Brain microvascular endothelial cell (primary cell): ENCODE data around the gene SLC26A9.

Source experiments
- DNase-seq: peaks from one replicate; pipeline ENCODE4 v3.0.0-alpha.2; 2020
- H3K27ac ChIP-seq: fragments of 250-450 bp; sonication (Bioruptor Pico); 2 replicates; pipeline ENCODE4 v1.5.1; 2020; ENCODE audit warnings: mild to moderate bottlenecking, moderate library complexity
- H3K27me3 ChIP-seq: fragments of 250-450 bp; sonication (Bioruptor Pico); replicated peaks from 2 replicates; pipeline ENCODE4 v1.5.1; 2020; ENCODE audit warnings: mild to moderate bottlenecking
- H3K36me3 ChIP-seq: fragments of 250-450 bp; sonication (Bioruptor Pico); replicated peaks from 2 replicates; pipeline ENCODE4 v1.5.1; 2020; ENCODE audit warnings: mild to moderate bottlenecking
- H3K4me3 ChIP-seq: 2 replicates; pipeline ENCODE4 v1.5.1; 2011; ENCODE audit warnings: low read depth, mild to moderate bottlenecking, control low read depth, low read length, moderate library complexity
- in situ Hi-C: cut with HindIII; loops from 2 replicates; pipeline ENCODE4 v1.10.0; 2017; ENCODE audit warnings: low sequenced_read_pairs, low pct_ligation_motif_present
- TF ChIP-seq, protein P1 (sequence below): IDR thresholded peaks from 2 replicates; pipeline ENCODE4 v1.5.1; 2011; ENCODE audit warnings: low read depth, mild to moderate bottlenecking, moderate library complexity, low read length, control low read depth, inconsistent platforms; ENCODE audit errors: missing control alignments

The SLC26A9 gene

DNA sequence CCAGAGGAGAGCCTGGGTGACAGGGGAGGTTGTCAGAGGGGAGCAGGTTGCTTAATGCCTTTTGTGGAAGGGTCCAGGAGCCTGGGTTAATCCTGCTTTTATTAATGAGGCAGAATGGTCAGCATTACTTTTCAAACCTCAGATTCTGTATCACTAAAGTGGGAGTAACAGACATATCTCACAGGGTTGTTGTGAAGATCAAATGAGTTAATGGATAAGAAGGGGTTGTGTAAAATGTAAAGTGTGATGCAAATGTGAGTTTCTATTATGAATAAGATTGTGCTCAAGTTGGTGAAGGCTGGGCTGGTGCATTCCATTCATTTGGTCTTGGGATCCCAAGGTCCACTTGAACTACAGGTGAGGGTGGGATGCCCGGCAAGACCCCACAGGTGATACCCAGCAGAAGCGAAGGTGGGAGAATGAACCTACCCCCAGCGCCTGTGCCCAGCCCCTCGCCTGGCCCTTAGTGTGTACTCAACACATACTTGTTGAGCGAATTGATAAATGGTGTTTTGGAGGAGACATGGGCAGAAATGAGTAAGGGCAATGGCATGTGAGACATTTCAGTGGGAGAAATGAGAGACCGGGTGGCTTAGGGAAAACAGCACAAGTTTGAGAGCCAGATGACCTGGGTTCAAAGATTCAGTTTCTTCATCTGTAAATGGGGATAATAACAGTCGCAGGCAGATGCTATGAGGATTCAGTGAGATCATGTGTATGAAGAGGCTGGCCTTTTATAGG is 6.2 kb downstream of the SLC26A9 start:
- no peak overlapping the region for H3K27ac ChIP-seq
- H3K27me3 ChIP-seq = no peaks in the 10 kb centered on the region
- no peak overlapping the region for H3K4me3 ChIP-seq
- in situ Hi-C loops = no loop called here
- DNase-seq = peak; percentile 61
- TF ChIP-seq, protein P1, sequence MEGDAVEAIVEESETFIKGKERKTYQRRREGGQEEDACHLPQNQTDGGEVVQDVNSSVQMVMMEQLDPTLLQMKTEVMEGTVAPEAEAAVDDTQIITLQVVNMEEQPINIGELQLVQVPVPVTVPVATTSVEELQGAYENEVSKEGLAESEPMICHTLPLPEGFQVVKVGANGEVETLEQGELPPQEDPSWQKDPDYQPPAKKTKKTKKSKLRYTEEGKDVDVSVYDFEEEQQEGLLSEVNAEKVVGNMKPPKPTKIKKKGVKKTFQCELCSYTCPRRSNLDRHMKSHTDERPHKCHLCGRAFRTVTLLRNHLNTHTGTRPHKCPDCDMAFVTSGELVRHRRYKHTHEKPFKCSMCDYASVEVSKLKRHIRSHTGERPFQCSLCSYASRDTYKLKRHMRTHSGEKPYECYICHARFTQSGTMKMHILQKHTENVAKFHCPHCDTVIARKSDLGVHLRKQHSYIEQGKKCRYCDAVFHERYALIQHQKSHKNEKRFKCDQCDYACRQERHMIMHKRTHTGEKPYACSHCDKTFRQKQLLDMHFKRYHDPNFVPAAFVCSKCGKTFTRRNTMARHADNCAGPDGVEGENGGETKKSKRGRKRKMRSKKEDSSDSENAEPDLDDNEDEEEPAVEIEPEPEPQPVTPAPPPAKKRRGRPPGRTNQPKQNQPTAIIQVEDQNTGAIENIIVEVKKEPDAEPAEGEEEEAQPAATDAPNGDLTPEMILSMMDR = no peak
- H3K36me3 ChIP-seq = no peaks in the 10 kb centered on the region

DNA sequence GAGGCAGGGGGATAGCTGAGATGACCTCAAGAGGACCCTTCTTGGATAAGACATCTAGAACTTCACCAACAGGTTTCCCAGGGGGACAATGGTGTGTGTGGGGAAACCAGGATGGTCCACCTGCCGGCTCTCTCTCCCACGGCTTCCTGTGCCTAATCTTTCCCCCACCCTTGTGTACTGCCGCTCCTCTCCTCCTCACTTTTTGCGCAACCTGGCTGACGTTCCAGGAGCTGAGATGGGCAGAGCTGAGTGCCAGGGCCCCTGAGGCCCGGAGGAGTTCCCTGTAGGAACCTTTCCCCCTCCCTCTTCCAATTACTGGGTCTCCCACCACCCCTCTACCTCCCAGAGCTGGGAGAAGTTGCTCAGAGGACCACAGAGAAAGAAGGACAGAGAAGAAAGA is 6.9 kb downstream of the SLC26A9 start:
- no peak overlapping the region for H3K27ac ChIP-seq
- TF ChIP-seq, protein P1 = no peak
- in situ Hi-C loops = no loop called here
- H3K27me3 ChIP-seq = no peaks in the 10 kb centered on the region
- no peaks in the 10 kb centered on the region for H3K36me3 ChIP-seq
- no peak overlapping the region for H3K4me3 ChIP-seq
- DNase-seq = no peak

DNA sequence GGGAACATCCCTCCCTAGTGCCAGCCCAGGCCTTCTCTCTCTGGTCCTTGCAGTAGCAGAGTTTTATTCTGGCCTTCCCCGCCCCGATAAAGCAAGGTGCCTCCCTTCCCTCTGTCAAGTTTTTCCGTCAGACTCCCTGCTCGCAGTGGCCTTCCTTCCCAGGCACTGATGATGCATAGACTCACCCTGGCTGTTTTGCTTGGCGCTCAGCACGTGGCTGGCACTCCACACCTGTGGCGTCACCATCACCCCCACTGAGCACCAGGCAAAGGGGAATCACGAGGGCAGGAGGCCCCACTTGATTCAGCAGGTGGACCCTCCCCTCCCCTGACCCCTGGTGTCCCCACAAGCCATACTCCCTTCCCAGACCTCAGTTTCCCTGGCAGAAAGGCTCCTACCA is 7.4 kb downstream of the SLC26A9 start:
- H3K4me3 ChIP-seq = no peak overlapping the region
- DNase-seq = no peak
- no peaks in the 10 kb centered on the region for H3K36me3 ChIP-seq
- H3K27ac ChIP-seq = no peak overlapping the region
- TF ChIP-seq, protein P1 = no peak
- no peaks in the 10 kb centered on the region for H3K27me3 ChIP-seq
- in situ Hi-C loops = no loop called here

DNA sequence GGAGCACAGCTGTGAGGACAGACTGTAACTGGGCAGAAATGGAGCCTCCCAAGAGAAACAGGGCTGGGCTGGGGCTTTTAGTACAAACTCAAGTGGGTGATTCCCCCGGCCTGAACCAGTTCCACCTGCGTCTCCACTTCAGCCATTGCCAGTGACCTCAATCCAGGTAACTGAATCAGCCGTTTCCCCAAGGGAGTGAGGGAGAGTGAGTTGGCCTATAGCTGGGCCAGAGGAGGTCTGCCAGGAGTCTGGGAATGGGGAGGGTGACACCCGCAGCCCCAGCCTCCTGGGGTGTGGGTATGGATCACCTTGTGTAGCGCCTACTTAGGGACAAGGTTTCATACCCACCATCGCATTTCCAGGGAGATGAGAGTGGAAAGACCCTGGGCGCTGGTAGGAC is 8.5 kb downstream of the SLC26A9 start:
- Histone ChIP-seq H3K4me3 (no peak overlapping the region), H3K27ac (no peak overlapping the region), H3K27me3 (no peaks in the 10 kb centered on the region), H3K36me3 (no peaks in the 10 kb centered on the region)
- DNase-seq = no peak
- in situ Hi-C loops = no loop called here
- TF ChIP-seq, protein P1 = no peak

DNA sequence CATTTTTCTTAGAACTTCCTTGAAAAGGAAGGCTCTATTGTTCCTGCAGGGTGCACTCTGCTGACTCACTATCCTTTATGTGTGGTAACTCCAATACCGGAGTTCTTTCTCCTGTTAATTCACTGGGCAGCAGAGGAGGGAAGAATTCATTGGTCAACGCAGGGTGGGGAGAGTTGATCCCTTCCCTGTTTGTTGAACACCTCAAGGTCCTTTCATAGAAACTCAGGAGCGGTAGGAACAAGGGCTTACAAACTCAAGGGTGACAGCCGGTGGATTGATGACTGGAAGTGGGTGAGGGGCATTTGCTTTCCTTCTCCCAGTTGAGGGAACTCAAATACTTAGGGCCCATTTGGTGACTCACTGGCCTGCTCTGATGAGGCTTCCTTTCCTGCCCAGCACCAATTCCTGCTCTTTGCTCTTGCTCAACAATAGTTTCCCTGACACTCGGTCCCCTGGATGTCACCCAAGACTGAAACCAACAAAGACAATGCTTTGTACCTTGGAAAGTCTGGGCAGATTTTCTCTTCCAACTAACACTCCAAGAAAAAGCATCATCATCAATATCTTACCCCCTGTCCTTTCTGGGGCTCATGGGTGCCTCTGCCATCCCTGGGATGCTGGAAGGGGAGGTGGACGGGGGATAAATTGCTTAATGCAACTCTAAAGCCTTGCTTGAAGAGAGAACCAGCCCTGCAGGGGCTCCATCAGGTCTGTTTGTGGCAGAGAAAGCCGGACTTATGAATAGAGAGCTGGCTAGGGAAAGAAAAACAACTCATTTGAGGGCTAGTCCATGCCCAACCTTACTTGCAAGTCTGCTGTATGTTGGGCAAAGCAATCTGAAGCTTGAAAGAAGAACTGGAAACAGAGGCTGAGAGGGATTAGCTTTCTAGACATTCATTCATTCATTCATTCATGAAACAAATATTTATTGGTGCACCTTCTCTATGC is 9.3 kb downstream of the SLC26A9 start:
- Histone ChIP-seq H3K27me3 (no peaks in the 10 kb centered on the region), H3K4me3 (no peak overlapping the region), H3K27ac (peak overlapping the region; percentile 28), H3K36me3 (no peaks in the 10 kb centered on the region)
- TF ChIP-seq, protein P1 = no peak
- in situ Hi-C loops = no loop called here
- peak; percentile 34 for DNase-seq
